NB4 (cell line): ENCODE results near the gene CDH4.

Source experiments
- CTCF ChIP-seq: IDR thresholded peaks from one replicate; pipeline ENCODE4 v1.5.1; 2012; ENCODE audit warnings: low read depth, low read length
- POLR2A ChIP-seq: IDR thresholded peaks from 2 replicates; pipeline ENCODE4 v1.6.1; 2011; ENCODE audit warnings: mild to moderate bottlenecking; ENCODE audit not compliant: insufficient read length; ENCODE audit errors: extremely low read depth

- TF ChIP-seq CTCF (no peak), POLR2A (no peak)
These were observed 330.3 kb downstream of the CDH4 start for GRCh38 chr20:61582196-61582923.
